Myocyte (in vitro differentiated cells): ENCODE results near the gene PIK3AP1. TPM values are rescaled to one million over a fixed set of nuclear protein-coding genes. Genes with fewer than 3 reads are reported as not detected.

Experiments used
- DNase-seq: peaks from one replicate; pipeline ENCODE4 v3.0.0-alpha.2; 2012; ENCODE audit warnings: low read depth
- total RNA-seq: library from RNA; depleted of rRNA; stranded (reverse); fragments of >200 nt; gene quantifications from 2 replicates; pipeline ENCODE4 v1.2.3, GENCODE V29; 2014

PIK3AP1 gene
- total RNA-seq, 1 donor from 2014 or later, result 0.29 TPM

GRCh38 chr10:96647466-96647865 is 72.8 kb downstream of the PIK3AP1 start:
- no peak for DNase-seq

GRCh38 chr10:96646751-96647166 is 73.6 kb downstream of the PIK3AP1 start:
- no peak for DNase-seq

GRCh38 chr10:96646301-96646700 is 74.0 kb downstream of the PIK3AP1 start:
- no peak for DNase-seq

- no peak for DNase-seq
Measured at GRCh38 chr10:96645191-96645721, 75.1 kb downstream of the PIK3AP1 start.

GRCh38 chr10:96643920-96644319 is 76.4 kb downstream of the PIK3AP1 start:
- no peak for DNase-seq

GRCh38 chr10:96642973-96643372 is 77.3 kb downstream of the PIK3AP1 start:
- DNase-seq, result peak; percentile 29

- DNase-seq, result no peak
Measured at GRCh38 chr10:96642530-96642929, 77.8 kb downstream of the PIK3AP1 start.

- DNase-seq, result no peak
Measured at GRCh38 chr10:96641396-96642295, 78.7 kb downstream of the PIK3AP1 start.

- no peak for DNase-seq
Measured at GRCh38 chr10:96639899-96640298, 80.4 kb downstream of the PIK3AP1 start.

- DNase-seq, result no peak
Measured at GRCh38 chr10:96638696-96639095, 81.6 kb downstream of the PIK3AP1 start.

GRCh38 chr10:96638120-96638519 is 82.2 kb downstream of the PIK3AP1 start:
- DNase-seq, result no peak

GRCh38 chr10:96637709-96638108 is 82.6 kb downstream of the PIK3AP1 start:
- no peak for DNase-seq

GRCh38 chr10:96636551-96636950 is 83.8 kb downstream of the PIK3AP1 start:
- no peak for DNase-seq

GRCh38 chr10:96632974-96633710 is 87.2 kb downstream of the PIK3AP1 start:
- no peak for DNase-seq

GRCh38 chr10:96627292-96627691 is 93.0 kb downstream of the PIK3AP1 start:
- DNase-seq, result no peak

GRCh38 chr10:96626795-96627194 is 93.5 kb downstream of the PIK3AP1 start:
- no peak for DNase-seq

- no peak for DNase-seq
Measured at GRCh38 chr10:96625173-96625572, 95.1 kb downstream of the PIK3AP1 start.

GRCh38 chr10:96622013-96622787 is 98.1 kb downstream of the PIK3AP1 start:
- no peak for DNase-seq

GRCh38 chr10:96619796-96620773 is 100.2 kb downstream of the PIK3AP1 start:
- no peak for DNase-seq

- no peak for DNase-seq
Measured at GRCh38 chr10:96619120-96619519, 101.2 kb downstream of the PIK3AP1 start.
